ENCODE measurements around the gene IQCH. TPM values are rescaled to one million over a fixed set of nuclear protein-coding genes. Genes with fewer than 3 reads are reported as not detected.

IQCH gene
- polyA plus RNA-seq, 1 of the 3 experiments (the other 2 are of a cell fraction): 0.81 TPM

GRCh38 chr15:67349634-67350033, 95.0 kb downstream of the IQCH start (continued):
- TF ChIP-seq TAF1 (IDR thresholded peaks at IDR 0.05; ENCODE audit: borderline replicate concordance, low read depth, low read length): no peak
- no peak for TF ChIP-seq TEAD4 (IDR thresholded peaks at IDR 0.05; ENCODE audit: borderline replicate concordance, insufficient read depth)
- TF ChIP-seq FOXM1 (IDR thresholded peaks at IDR 0.05; ENCODE audit: low read depth): no peak
- no peak for TF ChIP-seq MXI1 (IDR thresholded peaks at IDR 0.05; ENCODE audit: low read depth, low read length)

GRCh38 chr15:67350042-67350441, 95.5 kb downstream of the IQCH start:
- Histone ChIP-seq H3F3A (replicated peaks; ENCODE audit: insufficient read depth) (no peaks in the 10 kb centered on the region), H4K20me1 (ENCODE audit: insufficient read depth) (no peaks in the 10 kb centered on the region), H3K27me3 (ENCODE audit: insufficient read depth) (no peaks in the 10 kb centered on the region), H2AFZ (ENCODE audit: low read depth) (no peak overlapping the region), H3K4me3 (ENCODE audit: low read depth in 2 of 2, low read length in 1 of 2) (no peak overlapping the region), H3K9ac (no peak overlapping the region), H3K36me3 (replicated peaks in 1 of 2; ENCODE audit: control insufficient read depth in 1 of 2, insufficient read depth in 2 of 2, low read length in 1 of 2) (peaks cover 0 to 4% of the 10 kb centered on the region in 2 experiments), H3K9me3 (peaks cover 12% of the 10 kb centered on the region), H3K9me2 (no peaks in the 10 kb centered on the region), H3K4me1 (ENCODE audit: control insufficient read depth in 1 of 2, insufficient read depth in 2 of 2, low read depth in 1 of 2, low read length in 1 of 2) (no peaks in the 10 kb centered on the region), H3K27ac (ENCODE audit: low read depth in 2 of 2, low read length in 1 of 2) (no peak overlapping the region), H3K4me2 (no peak overlapping the region), H3K79me2 (ENCODE audit: insufficient read depth) (no peaks in the 10 kb centered on the region)
- no peak for DNase-seq
- TF ChIP-seq TEAD4 (IDR thresholded peaks at IDR 0.05; ENCODE audit: borderline replicate concordance, insufficient read depth): no peak
- no peak for TF ChIP-seq TCF12 (IDR thresholded peaks at IDR 0.05)
- no peak for TF ChIP-seq IRF3 (IDR thresholded peaks at IDR 0.05; ENCODE audit: low read depth, low read length)
- no peak for TF ChIP-seq SMC3 (IDR thresholded peaks at IDR 0.05; ENCODE audit: low read depth, low read length)
- TF ChIP-seq NRF1 (IDR thresholded peaks at IDR 0.05; ENCODE audit: low read depth, low read length): no peak
- no peak for TF ChIP-seq CHD2 (IDR thresholded peaks at IDR 0.05; ENCODE audit: low read length, partially characterized antibody)
- TF ChIP-seq POLR2AphosphoS5 (IDR thresholded peaks at IDR 0.05; ENCODE audit: low read depth, low read length): no peak
- no peak for TF ChIP-seq JUND (IDR thresholded peaks at IDR 0.05)
- no peak for TF ChIP-seq PBX3 (IDR thresholded peaks at IDR 0.05)
- no peak for TF ChIP-seq USF2 (IDR thresholded peaks at IDR 0.05; ENCODE audit: borderline replicate concordance, low read depth, low read length)
- no peak for TF ChIP-seq RXRA (IDR thresholded peaks at IDR 0.05; ENCODE audit: borderline replicate concordance, low read depth)
- TF ChIP-seq ZBTB33 (IDR thresholded peaks at IDR 0.05; ENCODE audit: borderline replicate concordance, low read depth): no peak
- TF ChIP-seq CTCF (IDR thresholded peaks at IDR 0.05): no peak
- WGBS (ENCODE audit: low lambda C conversion rate): 69% methylated on average over 1 of the region's 1 CpG
- ChIA-PET CTCF (no interaction called here), POLR2A (no interaction called here)
